Mesenchymal stem cell (in vitro differentiated cells and primary cell): ENCODE data around the gene METTL9.

Experiments
- DNase-seq: peaks from one replicate; pipeline ENCODE4 v3.0.0-alpha.2; 2013
- H2AFZ ChIP-seq: one replicate; pipeline ENCODE4 v1.6.1; 2013; ENCODE audit warnings: low read depth, mild to moderate bottlenecking, control low read depth, inconsistent platforms, low read length, moderate library complexity
- H2AK5ac ChIP-seq: 2 replicates; pipeline ENCODE4 v1.6.1; 2013; ENCODE audit warnings: low read length, moderate library complexity, mild to moderate bottlenecking, inconsistent platforms; ENCODE audit not compliant: severe bottlenecking
- H2BK120ac ChIP-seq: one replicate; pipeline ENCODE4 v1.6.1; 2013; ENCODE audit warnings: low read depth, mild to moderate bottlenecking, inconsistent platforms, low read length, moderate library complexity
- H2BK12ac ChIP-seq, 2 experiments: one replicate each; pipeline ENCODE4 v1.6.1; 2013; ENCODE audit warnings: inconsistent platforms in 2 of 2, low read length in 2 of 2, mild to moderate bottlenecking in 2 of 2, moderate library complexity in 2 of 2, control low read depth in 1 of 2
- H2BK15ac ChIP-seq: one replicate; pipeline ENCODE4 v1.6.1; 2013; ENCODE audit warnings: mild to moderate bottlenecking, low read depth, inconsistent platforms; ENCODE audit not compliant: poor library complexity, severe bottlenecking
- H2BK5ac ChIP-seq: 2 replicates; pipeline ENCODE4 v1.6.1; 2013; ENCODE audit warnings: low read depth, mild to moderate bottlenecking, low read length, control low read depth, inconsistent platforms; ENCODE audit not compliant: poor library complexity, severe bottlenecking
- H3K14ac ChIP-seq, 2 experiments: one replicate each; pipeline ENCODE4 v1.6.1; 2013; ENCODE audit warnings: inconsistent platforms in 2 of 2, low read length in 2 of 2, control low read depth in 1 of 2, mild to moderate bottlenecking in 1 of 2, moderate library complexity in 1 of 2
- H3K18ac ChIP-seq, 2 experiments: one replicate each; pipeline ENCODE4 v1.6.1; 2013; ENCODE audit warnings: inconsistent platforms in 2 of 2, low read length in 2 of 2, control low read depth in 1 of 2, low read depth in 1 of 2, mild to moderate bottlenecking in 1 of 2
- H3K23ac ChIP-seq, 2 experiments: one replicate each; pipeline ENCODE4 v1.6.1; 2013; ENCODE audit warnings: inconsistent platforms in 2 of 2, low read length in 2 of 2, mild to moderate bottlenecking in 2 of 2, moderate library complexity in 2 of 2, control low read depth in 1 of 2
- H3K27ac ChIP-seq: 2 replicates; pipeline ENCODE4 v1.5.1; 2013; ENCODE audit warnings: mild to moderate bottlenecking, moderate library complexity, low read length, control low read depth, inconsistent platforms; ENCODE audit not compliant: poor library complexity, severe bottlenecking
- H3K27me3 ChIP-seq, 2 experiments: 2 replicates each; pipeline versions ENCODE4 v1.6.1 to v1.7.0; 2013; ENCODE audit warnings: low read length in 2 of 2, mild to moderate bottlenecking in 2 of 2, moderate library complexity in 2 of 2, control low read depth in 1 of 2, inconsistent platforms in 1 of 2; ENCODE audit not compliant: control insufficient read depth in 1 of 2, insufficient read depth in 1 of 2
- H3K36me3 ChIP-seq, 2 experiments: 2 replicates each; pipeline versions ENCODE4 v1.6.1 to v1.7.0; 2013; ENCODE audit warnings: low read length in 2 of 2, control low read depth in 1 of 2, inconsistent platforms in 1 of 2, low read depth in 1 of 2, mild to moderate bottlenecking in 1 of 2; ENCODE audit not compliant: insufficient read depth in 2 of 2, control insufficient read depth in 1 of 2
- H3K4ac ChIP-seq, 2 experiments: one replicate each; pipeline ENCODE4 v1.6.1; 2013; ENCODE audit warnings: inconsistent platforms in 2 of 2, low read length in 2 of 2, mild to moderate bottlenecking in 2 of 2, moderate library complexity in 2 of 2, control low read depth in 1 of 2, low read depth in 1 of 2
- H3K4me1 ChIP-seq: 2 replicates; pipeline ENCODE4 v1.6.1; 2013; ENCODE audit warnings: low read depth, low read length, control low read depth; ENCODE audit not compliant: control insufficient read depth, insufficient read depth
- H3K4me2 ChIP-seq: 2 replicates; pipeline ENCODE4 v1.6.1; 2013; ENCODE audit warnings: low read length, mild to moderate bottlenecking, inconsistent platforms; ENCODE audit not compliant: poor library complexity, severe bottlenecking
- H3K4me3 ChIP-seq, 2 experiments: 2 replicates each; pipeline versions ENCODE4 v1.5.1 to v1.7.0; 2013; ENCODE audit warnings: low read length in 2 of 2, mild to moderate bottlenecking in 2 of 2, control low read depth in 1 of 2, low read depth in 1 of 2; ENCODE audit not compliant: insufficient read depth in 1 of 2
- H3K79me1 ChIP-seq: replicated peaks from 2 replicates; pipeline ENCODE4 v1.6.1; 2013; ENCODE audit warnings: mild to moderate bottlenecking, control low read depth, low read length, inconsistent platforms; ENCODE audit not compliant: poor library complexity, severe bottlenecking
- H3K9ac ChIP-seq: 2 replicates; pipeline ENCODE4 v1.7.0; 2013; ENCODE audit warnings: mild to moderate bottlenecking, low read length, moderate library complexity
- H3K9me3 ChIP-seq: 2 replicates; pipeline ENCODE4 v1.7.0; 2013; ENCODE audit warnings: mild to moderate bottlenecking, low read length; ENCODE audit not compliant: control insufficient read depth
- H4K8ac ChIP-seq: one replicate; pipeline ENCODE4 v1.6.1; 2013; ENCODE audit warnings: inconsistent platforms, mild to moderate bottlenecking, low read length, moderate library complexity
- H4K91ac ChIP-seq: one replicate; pipeline ENCODE4 v1.6.1; 2013; ENCODE audit warnings: mild to moderate bottlenecking, low read length, inconsistent platforms
- WGBS: methylation state at CpG from one replicate; pipeline ENCODE4 v1.1.7; 2013; ENCODE audit warnings: mixed read lengths; 5-methylcytosine and 5-hydroxymethylcytosine counted together

The METTL9 gene

GRCh38 chr16:21643785-21644184 lies 44.4 kb downstream of the METTL9 start:
- no peak overlapping the region for H3K14ac ChIP-seq
- H3K79me1 ChIP-seq: peaks cover 28% of the 10 kb centered on the region
- no peak overlapping the region for H3K4me3 ChIP-seq
- H2AFZ ChIP-seq: no peak overlapping the region
- no peak overlapping the region for H3K4ac ChIP-seq
- DNase-seq: no peak
- no peaks in the 10 kb centered on the region for H3K9me3 ChIP-seq
- H2BK15ac ChIP-seq: no peak overlapping the region
- no peak overlapping the region for H3K23ac ChIP-seq
- peaks cover 8 to 12% of the 10 kb centered on the region in 2 experiments for H3K36me3 ChIP-seq
- H3K27me3 ChIP-seq: no peaks in the 10 kb centered on the region
- H2AK5ac ChIP-seq: no peak overlapping the region
- H3K9ac ChIP-seq: no peak overlapping the region
- H4K8ac ChIP-seq: no peak overlapping the region
- H2BK12ac ChIP-seq: no peak overlapping the region
- H3K18ac ChIP-seq: no peak overlapping the region
- no peak overlapping the region for H4K91ac ChIP-seq
- no peak overlapping the region for H2BK120ac ChIP-seq
- H3K27ac ChIP-seq: no peak overlapping the region
- peaks cover 2% of the 10 kb centered on the region for H3K4me1 ChIP-seq
- WGBS: 98% methylated on average over 3 of the region's 3 CpGs
- no peak overlapping the region for H2BK5ac ChIP-seq
- no peak overlapping the region for H3K4me2 ChIP-seq

GRCh38 chr16:21644674-21645073 lies 45.3 kb downstream of the METTL9 start:
- Histone ChIP-seq H3K27me3 (no peaks in the 10 kb centered on the region), H2AK5ac (no peak overlapping the region), H2AFZ (no peak overlapping the region), H3K14ac (no peak overlapping the region), H2BK15ac (no peak overlapping the region), H4K91ac (no peak overlapping the region), H3K27ac (no peak overlapping the region), H3K4me1 (peaks cover 2% of the 10 kb centered on the region), H4K8ac (no peak overlapping the region), H3K36me3 (peaks cover 12 to 13% of the 10 kb centered on the region in 2 experiments), H3K18ac (no peak overlapping the region), H2BK120ac (no peak overlapping the region), H3K4me3 (peak overlapping the region in 1 of 2 experiments; percentile 72), H3K9ac (peak overlapping the region; percentile 83), H2BK12ac (no peak overlapping the region), H3K4ac (no peak overlapping the region), H3K9me3 (no peaks in the 10 kb centered on the region), H3K4me2 (no peak overlapping the region), H3K79me1 (peaks cover 32% of the 10 kb centered on the region), H2BK5ac (no peak overlapping the region), H3K23ac (no peak overlapping the region)
- 97% methylated on average over 3 of the region's 4 CpGs for WGBS
- no peak for DNase-seq

GRCh38 chr16:21645261-21645721 lies 45.9 kb downstream of the METTL9 start:
- no peak overlapping the region for H2BK5ac ChIP-seq
- no peak overlapping the region for H3K4ac ChIP-seq
- no peaks in the 10 kb centered on the region for H3K27me3 ChIP-seq

GRCh38 chr16:21646091-21646490 lies 46.7 kb downstream of the METTL9 start:
- H3K23ac ChIP-seq: no peak overlapping the region
- DNase-seq: peak; percentile 35
- no peak overlapping the region for H3K27ac ChIP-seq
- peaks cover 36% of the 10 kb centered on the region for H3K79me1 ChIP-seq
- H3K18ac ChIP-seq: no peak overlapping the region
- H2BK15ac ChIP-seq: no peak overlapping the region
- no peak overlapping the region for H2AFZ ChIP-seq
- H3K14ac ChIP-seq: no peak overlapping the region
- peaks cover 4% of the 10 kb centered on the region for H3K4me1 ChIP-seq
- H3K4me3 ChIP-seq: peak overlapping the region in 1 of 2 experiments; percentile 72
- no peaks in the 10 kb centered on the region for H3K9me3 ChIP-seq
- no peak overlapping the region for H2BK120ac ChIP-seq
- no peak overlapping the region for H2BK5ac ChIP-seq
- no peak overlapping the region for H3K4ac ChIP-seq
- no peak overlapping the region for H2BK12ac ChIP-seq
- no peak overlapping the region for H3K4me2 ChIP-seq
- H3K27me3 ChIP-seq: no peaks in the 10 kb centered on the region
- peaks cover 12 to 13% of the 10 kb centered on the region in 2 experiments for H3K36me3 ChIP-seq
- H2AK5ac ChIP-seq: no peak overlapping the region
- 76% methylated on average over 3 of the region's 5 CpGs for WGBS
- no peak overlapping the region for H4K91ac ChIP-seq
- H4K8ac ChIP-seq: no peak overlapping the region
- H3K9ac ChIP-seq: peak overlapping the region; percentile 83

More at GRCh38 chr16:21645261-21645721, 45.9 kb downstream of the METTL9 start:
- peaks cover 35% of the 10 kb centered on the region for H3K79me1 ChIP-seq
- H4K8ac ChIP-seq: no peak overlapping the region
- no peak overlapping the region for H2BK15ac ChIP-seq
- H2AK5ac ChIP-seq: no peak overlapping the region
- peaks cover 4% of the 10 kb centered on the region for H3K4me1 ChIP-seq
- no peak overlapping the region for H4K91ac ChIP-seq
- H2AFZ ChIP-seq: no peak overlapping the region
- no peak overlapping the region for H3K23ac ChIP-seq
- no peak overlapping the region for H3K27ac ChIP-seq
- peak; percentile 62 for DNase-seq
- no peaks in the 10 kb centered on the region for H3K9me3 ChIP-seq
- WGBS: 87% methylated on average over 5 of the region's 9 CpGs
- H3K4me2 ChIP-seq: no peak overlapping the region
- H3K4me3 ChIP-seq: peak overlapping the region in 1 of 2 experiments; percentile 72
- no peak overlapping the region for H2BK120ac ChIP-seq
- peaks cover 12 to 13% of the 10 kb centered on the region in 2 experiments for H3K36me3 ChIP-seq
- H3K18ac ChIP-seq: no peak overlapping the region
- peak overlapping the region; percentile 83 for H3K9ac ChIP-seq
- no peak overlapping the region for H2BK12ac ChIP-seq
- no peak overlapping the region for H3K14ac ChIP-seq
